GM12892 (cell line): ENCODE results near the gene TREML2.

ENCODE experiments used
- POLR2A ChIP-seq: IDR thresholded peaks from 2 replicates; pipeline ENCODE4 v1.6.1; 2011; ENCODE audit warnings: low read depth, low read length, control low read depth
- POLR2AphosphoS5 ChIP-seq: IDR thresholded peaks from 2 replicates; pipeline ENCODE4 v1.6.1; 2011; ENCODE audit warnings: low read depth, low read length, control low read depth

- no peak for TF ChIP-seq POLR2A
- TF ChIP-seq POLR2AphosphoS5, result no peak
These were observed 27.1 kb upstream of the TREML2 start, which contains the start of gene TREML4 for GRCh38 chr6:41228096-41228495.
